ENCODE data around the gene ATXN1.

ATXN1 gene

DNA sequence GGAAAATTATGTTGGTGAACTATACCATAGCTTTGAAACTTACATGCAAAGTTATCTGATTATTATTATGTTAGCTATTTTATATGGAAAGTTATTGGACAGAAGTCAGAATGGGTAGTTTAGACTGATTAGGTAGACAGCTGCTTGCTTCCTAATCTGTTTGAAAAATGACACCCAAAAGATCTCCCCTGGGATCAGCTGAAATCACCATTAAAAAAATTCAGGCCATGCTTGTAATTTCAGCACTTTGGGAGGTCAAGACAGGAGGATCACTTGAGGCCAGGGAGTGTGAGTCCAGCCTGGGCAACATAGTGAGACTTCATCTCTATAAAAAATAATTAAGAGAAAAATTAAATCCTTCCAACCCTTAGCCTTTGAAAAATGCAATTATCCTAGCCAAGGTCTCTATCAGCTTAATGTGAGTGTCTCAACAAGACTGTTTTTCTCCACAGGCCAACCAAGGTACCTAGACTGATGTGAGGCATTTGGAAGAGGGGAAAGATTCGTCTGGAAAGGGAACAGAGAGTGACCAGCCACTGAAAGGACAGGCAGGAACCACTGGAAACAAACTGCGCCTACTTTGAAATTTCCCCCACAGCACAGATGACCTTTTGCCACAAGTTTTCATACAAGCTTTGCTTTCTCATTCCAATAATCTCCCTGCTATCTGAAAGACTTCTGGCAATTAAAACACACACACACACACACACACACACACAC is 290.6 kb downstream of the ATXN1 start:
- H3K9me3 ChIP-seq (ENCODE audit: control insufficient read depth, insufficient read depth, low read depth, low read length) = no peaks in the 10 kb centered on the region
- peaks cover 23% of the 10 kb centered on the region for H3K4me1 ChIP-seq (ENCODE audit: control insufficient read depth, insufficient read depth, low read length)
- no peaks in the 10 kb centered on the region for H3K36me3 ChIP-seq (ENCODE audit: control insufficient read depth in 2 of 2, insufficient read depth in 1 of 2, low read length in 2 of 2)
- TF ChIP-seq GLI2 (tag by site-specific recombination; IDR thresholded peaks at IDR 0.05; ENCODE audit: borderline replicate concordance, low read depth) (no peak), OSR2 (tag by site-specific recombination; IDR thresholded peaks at IDR 0.05) (peak; percentile 49; the same call in 1 of the 2 replicates), ZBTB49 (tag by site-specific recombination; IDR thresholded peaks at IDR 0.05; ENCODE audit: low read depth) (no peak), ZNF645 (tag by site-specific recombination; IDR thresholded peaks at IDR 0.05) (no peak), ZNF76 (tag by site-specific recombination; IDR thresholded peaks at IDR 0.05; ENCODE audit: borderline replicate concordance, low read depth) (no peak), ZFP37 (tag by site-specific recombination; IDR thresholded peaks at IDR 0.05) (0 out of 2 replicates have a peak, but pooled peaks have one; percentile 41)
- TF ChIP-seq, protein P1, sequence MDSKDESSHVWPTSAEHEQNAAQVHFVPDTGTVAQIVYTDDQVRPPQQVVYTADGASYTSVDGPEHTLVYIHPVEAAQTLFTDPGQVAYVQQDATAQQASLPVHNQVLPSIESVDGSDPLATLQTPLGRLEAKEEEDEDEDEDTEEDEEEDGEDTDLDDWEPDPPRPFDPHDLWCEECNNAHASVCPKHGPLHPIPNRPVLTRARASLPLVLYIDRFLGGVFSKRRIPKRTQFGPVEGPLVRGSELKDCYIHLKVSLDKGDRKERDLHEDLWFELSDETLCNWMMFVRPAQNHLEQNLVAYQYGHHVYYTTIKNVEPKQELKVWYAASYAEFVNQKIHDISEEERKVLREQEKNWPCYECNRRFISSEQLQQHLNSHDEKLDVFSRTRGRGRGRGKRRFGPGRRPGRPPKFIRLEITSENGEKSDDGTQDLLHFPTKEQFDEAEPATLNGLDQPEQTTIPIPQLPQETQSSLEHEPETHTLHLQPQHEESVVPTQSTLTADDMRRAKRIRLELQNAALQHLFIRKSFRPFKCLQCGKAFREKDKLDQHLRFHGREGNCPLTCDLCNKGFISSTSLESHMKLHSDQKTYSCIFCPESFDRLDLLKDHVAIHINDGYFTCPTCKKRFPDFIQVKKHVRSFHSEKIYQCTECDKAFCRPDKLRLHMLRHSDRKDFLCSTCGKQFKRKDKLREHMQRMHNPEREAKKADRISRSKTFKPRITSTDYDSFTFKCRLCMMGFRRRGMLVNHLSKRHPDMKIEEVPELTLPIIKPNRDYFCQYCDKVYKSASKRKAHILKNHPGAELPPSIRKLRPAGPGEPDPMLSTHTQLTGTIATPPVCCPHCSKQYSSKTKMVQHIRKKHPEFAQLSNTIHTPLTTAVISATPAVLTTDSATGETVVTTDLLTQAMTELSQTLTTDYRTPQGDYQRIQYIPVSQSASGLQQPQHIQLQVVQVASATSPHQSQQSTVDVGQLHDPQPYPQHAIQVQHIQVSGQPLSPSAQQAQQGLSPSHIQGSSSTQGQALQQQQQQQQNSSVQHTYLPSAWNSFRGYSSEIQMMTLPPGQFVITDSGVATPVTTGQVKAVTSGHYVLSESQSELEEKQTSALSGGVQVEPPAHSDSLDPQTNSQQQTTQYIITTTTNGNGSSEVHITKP (tag by site-specific recombination; IDR thresholded peaks at IDR 0.05) = 0 out of 2 replicates have a peak, but pooled peaks have one; percentile 18
- no peak overlapping the region for H3K27ac ChIP-seq (ENCODE audit: extremely low read depth, low read depth, low read length)
- no peak overlapping the region for H3K4me3 ChIP-seq (ENCODE audit: low read depth, low read length)
- CTCF ChIA-PET = interaction anchor here (0.5 to 1.1 kb wide), 4 partner anchors 37 to 619 kb away, joined by 3 to 9 read pairs (median 3); no protein-coding TSS in a partner anchor
- POLR2A ChIA-PET = interaction anchor here (0.7 to 1.2 kb wide), 3 partner anchors 11 to 44 kb away, joined by 3 read pairs; no protein-coding TSS in a partner anchor

- Histone ChIP-seq H3K4me1 (ENCODE audit: control insufficient read depth, insufficient read depth, low read length) (peaks cover 23% of the 10 kb centered on the region), H3K36me3 (ENCODE audit: control insufficient read depth in 2 of 2, insufficient read depth in 1 of 2, low read length in 2 of 2) (no peaks in the 10 kb centered on the region), H3K27ac (ENCODE audit: extremely low read depth, low read depth, low read length) (no peak overlapping the region), H3K4me3 (ENCODE audit: low read depth, low read length) (no peak overlapping the region), H3K9me3 (ENCODE audit: control insufficient read depth, insufficient read depth, low read depth, low read length) (no peaks in the 10 kb centered on the region)
- TF ChIP-seq ZBTB48 (tag by site-specific recombination; IDR thresholded peaks at IDR 0.05) (no peak), CTCF (tag by site-specific recombination; IDR thresholded peaks at IDR 0.05) (no peak), GFI1B (tag by site-specific recombination; IDR thresholded peaks at IDR 0.05) (no peak), PRDM1 (tag by site-specific recombination; IDR thresholded peaks at IDR 0.05) (no peak), ZNF311 (tag by site-specific recombination; IDR thresholded peaks at IDR 0.05; ENCODE audit: borderline replicate concordance) (no peak)
- ChIA-PET POLR2A (no interaction called here), CTCF (interaction anchor here (0.6 to 1.0 kb wide), 2 partner anchors 44 to 137 kb away, joined by 3 read pairs; no protein-coding TSS in a partner anchor)
Measured at GRCh38 chr6:16468991-16469615, 292.2 kb downstream of the ATXN1 start.
